GM12878 (cell line): ENCODE data around the gene MX1. TPM values are rescaled to one million over a fixed set of nuclear protein-coding genes. Genes with fewer than 3 reads are reported as not detected.

ENCODE experiments used
- ATAC-seq: fragments of 200-7000 bp; cut with Tn5 transposase; 3 replicates; pipeline ENCODE4 v1.9.1; 2020; ENCODE audit warnings: mild to moderate bottlenecking, moderate library complexity
- BruUV-seq: library from RNA; stranded (reverse); fragments of 400-500 nt; replicated peaks from 2 replicates; lab custom pipeline; 2021; lab: Mats Ljungman, UMichigan
- CTCF ChIA-PET: fragments of 300-600 bp; sonication (Branson Sonifier 250); formaldehyde crosslinking; extraction: SDS; loops from one replicate; lab custom pipeline; 2021; ENCODE audit warnings: inconsistent platforms; lab: Yijun Ruan, JAX
- POLR2A ChIA-PET: fragments of 350-600 bp; formaldehyde crosslinking; extraction: SDS; loops from one replicate; lab custom pipeline; 2021; ENCODE audit warnings: inconsistent platforms; lab: Charles Lee
- RAD21 ChIA-PET: fragments of 300-600 bp; sonication (Branson Sonifier 250); formaldehyde crosslinking; loops from one replicate; lab custom pipeline; 2023; ENCODE audit warnings: antibody characterized with exemption; ENCODE audit not compliant: unreplicated experiment; lab: Charles Lee
- SMC1A ChIA-PET: fragments of 300-600 bp; sonication (Branson Sonifier 250); formaldehyde crosslinking; loops from one replicate; lab custom pipeline; 2023; ENCODE audit not compliant: unreplicated experiment, uncharacterized antibody; lab: Charles Lee
- DNase-seq: peaks from one replicate; pipeline ENCODE4 v3.0.0-alpha.2; 2011; ENCODE audit warnings: low read depth, low spot score
- FAIRE-seq: peaks from 3 replicates; lab custom pipeline; 2011; peaks lifted over from hg19 to GRCh38; lab: Jason Lieb, UNC
- H2AFZ ChIP-seq: 2 replicates; pipeline ENCODE4 v1.6.0; 2011; ENCODE audit warnings: low read depth, low read length, control low read depth; ENCODE audit not compliant: control insufficient read depth
- H3K27ac ChIP-seq: 2 replicates; pipeline ENCODE4 v1.5.1; 2011; ENCODE audit warnings: control low read depth; ENCODE audit not compliant: control insufficient read depth, insufficient read depth
- H3K27me3 ChIP-seq, 2 experiments: replicated peaks in 1 of 2; 2 replicates each; pipeline versions ENCODE4 v1.6.0 to v1.6.1; 2011; ENCODE audit warnings: low read length in 1 of 2; ENCODE audit not compliant: control insufficient read depth in 2 of 2, insufficient read depth in 2 of 2
- H3K36me3 ChIP-seq, 2 experiments: 2 replicates each; pipeline ENCODE4 v1.5.1; 2011; ENCODE audit warnings: low read length in 1 of 2; ENCODE audit not compliant: control insufficient read depth in 2 of 2, insufficient read depth in 2 of 2
- H3K4me1 ChIP-seq: 2 replicates; pipeline ENCODE4 v1.6.1; 2011; ENCODE audit warnings: mild to moderate bottlenecking, low read length, moderate library complexity, mixed read lengths; ENCODE audit not compliant: control insufficient read depth, insufficient read depth
- H3K4me2 ChIP-seq: 2 replicates; pipeline ENCODE4 v1.6.0; 2011; ENCODE audit warnings: control low read depth; ENCODE audit not compliant: control insufficient read depth, insufficient read depth
- H3K4me3 ChIP-seq: fragments of 200-600 bp; sonication (generic); 2 replicates; pipeline ENCODE4 v1.5.1; 2016
- H3K79me2 ChIP-seq: 2 replicates; pipeline ENCODE4 v1.6.0; 2011; ENCODE audit warnings: low read length; ENCODE audit not compliant: control insufficient read depth, insufficient read depth
- H3K9ac ChIP-seq: 2 replicates; pipeline ENCODE4 v1.8.0; 2011; ENCODE audit warnings: low read length, control low read depth, mixed read lengths; ENCODE audit not compliant: control insufficient read depth, insufficient read depth
- H3K9me3 ChIP-seq: replicated peaks from 3 replicates; pipeline ENCODE4 v1.5.1; 2011; ENCODE audit warnings: mild to moderate bottlenecking, low read length; ENCODE audit not compliant: control insufficient read depth, insufficient read depth
- H4K20me1 ChIP-seq: 2 replicates; pipeline ENCODE4 v1.6.0; 2011; ENCODE audit not compliant: control insufficient read depth, insufficient read depth
- ASH2L ChIP-seq: fragments of 300-600, 200-600 bp; sonication (generic); IDR thresholded peaks from 2 replicates; pipeline ENCODE4 v1.6.1; 2017; ENCODE audit warnings: low read depth, mild to moderate bottlenecking, borderline replicate concordance
- BCL11A ChIP-seq: IDR thresholded peaks from 2 replicates; pipeline ENCODE4 v1.6.1; 2011; ENCODE audit warnings: low read depth, low read length
- CEBPB ChIP-seq, 2 experiments: fragments of 150-350 bp in 1 of 2; IDR thresholded peaks; 2 replicates each; pipeline ENCODE4 v1.6.1; 2012 to 2014; ENCODE audit warnings: low read depth in 2 of 2, low read length in 2 of 2, borderline replicate concordance in 1 of 2, inconsistent platforms in 1 of 2
- KDM1A ChIP-seq: fragments of 200-600 bp; sonication (generic); IDR thresholded peaks from 2 replicates; pipeline ENCODE4 v1.6.1; 2016; ENCODE audit warnings: borderline replicate concordance
- MYB ChIP-seq: fragments of 150-350 bp; IDR thresholded peaks from 2 replicates; pipeline ENCODE4 v1.6.1; 2014; ENCODE audit warnings: mild to moderate bottlenecking, low read depth, low read length, borderline replicate concordance
- POLR2AphosphoS5 ChIP-seq: IDR thresholded peaks from 2 replicates; pipeline ENCODE4 v1.6.1; 2011; ENCODE audit warnings: mild to moderate bottlenecking, low read length, inconsistent platforms
- SIX5 ChIP-seq: IDR thresholded peaks from 2 replicates; pipeline ENCODE4 v1.6.1; 2011; ENCODE audit warnings: mild to moderate bottlenecking, low read depth, low read length, moderate library complexity; ENCODE audit not compliant: severe bottlenecking
- SUPT20H ChIP-seq: IDR thresholded peaks from 2 replicates; pipeline ENCODE4 v1.6.1; 2011; ENCODE audit warnings: low read depth, mild to moderate bottlenecking, low read length, moderate library complexity, borderline replicate concordance; ENCODE audit not compliant: control insufficient read depth
- TCF3 ChIP-seq: IDR thresholded peaks from 2 replicates; pipeline ENCODE4 v1.6.1; 2012; ENCODE audit warnings: low read depth, mild to moderate bottlenecking, low read length, borderline replicate concordance; ENCODE audit not compliant: insufficient read depth
- ZNF207 ChIP-seq: fragments of 450-650 bp; IDR thresholded peaks from 2 replicates; pipeline ENCODE4 v1.6.1; 2014; ENCODE audit warnings: antibody characterized with exemption, mild to moderate bottlenecking, borderline replicate concordance
- ZNF622 ChIP-seq: fragments of 450-650 bp; IDR thresholded peaks from 2 replicates; pipeline ENCODE4 v1.6.1; 2017; ENCODE audit warnings: mild to moderate bottlenecking, inconsistent platforms
- WGBS: methylation state at CpG from one replicate; pipeline ENCODE4 v1.1.6; 2016; ENCODE audit warnings: low lambda C conversion rate; ENCODE audit not compliant: insufficient replicate concordance, insufficient coverage; ENCODE audit errors: missing lambda C conversion rate; 5-methylcytosine and 5-hydroxymethylcytosine counted together
- in situ Hi-C: fragments of 300-500 bp; cut with MboI; formaldehyde crosslinking; loops from 9 replicates; pipeline ENCODE4 v1.14.3; 2018; ENCODE audit warnings: mixed read lengths
- intact Hi-C: fragments of 100-400 bp; cut with micrococcal nuclease; formaldehyde crosslinking; loops from one replicate; pipeline ENCODE4 v1.14.2; 2022; ENCODE audit not compliant: unreplicated experiment
- polyA plus RNA-seq, 11 experiments: library from polyadenylated mRNA; depleted of rRNA in 4 of 11; unstranded in 6 of 11; stranded (reverse) in 5 of 11; fragments of >200 nt; fragmentation: Nextera tagmentation in 4 of 11; fragmentation: Illumina TruSeq in 1 of 11; extraction: Ambion mirVana in 4 of 11; extraction: Trizol in 1 of 11; gene quantifications; 1 replicate in 1 of 11; 2 replicates in 10 of 11; pipeline versions ENCODE4 v1.2.1 to v1.2.3, GENCODE V29; 2011 to 2016; ENCODE audit warnings: inconsistent platforms in 2 of 11, missing spikeins in 2 of 11, low read depth in 1 of 11
- total RNA-seq, 4 experiments: library from RNA; depleted of rRNA in 3 of 4; stranded (reverse); fragments of >200 nt in 3 of 4; fragmentation: Illumina TruSeq in 1 of 4; extraction: Trizol in 1 of 4; gene quantifications; 2 replicates each; pipeline versions ENCODE4 v1.2.1 to v1.2.3, GENCODE V29; 2013 to 2021
- TF ChIP-seq, protein P1 (sequence below): IDR thresholded peaks from 2 replicates; pipeline ENCODE4 v1.6.1; 2012; ENCODE audit warnings: low read depth, low read length, improper control_type of control experiment
- TF ChIP-seq, protein P2 (sequence below): fragments of 150-350 bp; IDR thresholded peaks from 2 replicates; pipeline ENCODE4 v1.6.1; 2016; ENCODE audit warnings: low read depth, low read length
- TF ChIP-seq, protein P3 (sequence below): IDR thresholded peaks from 2 replicates; pipeline ENCODE4 v1.6.1; 2012; ENCODE audit warnings: low read length, inconsistent platforms

MX1 gene
- total and polyA plus RNA-seq, 10 of the 15 experiments (the other 5 are each of a cell fraction or from before 2014, with no cell fraction given): 75.9 to 385 (median 302) TPM

DNA sequence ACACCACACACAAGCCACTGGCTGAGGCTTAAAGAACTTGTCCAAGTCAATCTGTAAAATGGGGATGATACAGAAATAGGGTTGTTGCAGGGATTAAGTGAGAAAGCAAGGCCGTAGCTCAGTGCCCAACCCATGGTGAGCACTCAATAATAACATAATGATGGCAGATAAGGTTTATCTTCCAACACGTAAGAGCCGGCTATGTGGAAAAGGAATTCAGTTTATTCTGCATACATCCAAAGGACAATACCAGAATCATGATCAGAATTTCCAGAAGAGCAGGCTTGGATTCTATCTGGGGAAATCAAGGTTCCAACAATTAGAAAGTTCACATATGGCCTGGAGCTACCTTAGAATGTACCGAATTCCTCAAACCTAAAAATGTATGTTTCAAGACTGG lies 77.3 kb downstream of the MX1 start:
- WGBS: 46% methylated on average over 4 of the region's 4 CpGs
- SMC1A ChIA-PET: no interaction called here
- POLR2A ChIA-PET: no interaction called here
- intact Hi-C loops: no loop called here
- no peaks in the 10 kb centered on the region for H3K79me2 ChIP-seq
- in situ Hi-C loops: no loop called here
- H3K4me3 ChIP-seq: no peak overlapping the region
- RAD21 ChIA-PET: no interaction called here
- H3K9ac ChIP-seq: no peak overlapping the region
- DNase-seq (no peak), FAIRE-seq (no peak), ATAC-seq (no peak)
- H3K27me3 ChIP-seq: peaks cover 8 to 14% of the 10 kb centered on the region in 2 experiments
- CTCF ChIA-PET: no interaction called here
- H2AFZ ChIP-seq: no peak overlapping the region
- TF ChIP-seq SUPT20H (no peak), MYB (no peak), ZNF622 (no peak), ZNF207 (no peak), KDM1A (no peak), ASH2L (no peak), BCL11A (no peak), TCF3 (no peak), CEBPB (IDR thresholded peaks at IDR 0.05; ENCODE audit: borderline replicate concordance in 1 of 2, low read depth in 2 of 2, low read length in 2 of 2) (no peak), SIX5 (no peak), POLR2AphosphoS5 (no peak)
- TF ChIP-seq, protein P1, sequence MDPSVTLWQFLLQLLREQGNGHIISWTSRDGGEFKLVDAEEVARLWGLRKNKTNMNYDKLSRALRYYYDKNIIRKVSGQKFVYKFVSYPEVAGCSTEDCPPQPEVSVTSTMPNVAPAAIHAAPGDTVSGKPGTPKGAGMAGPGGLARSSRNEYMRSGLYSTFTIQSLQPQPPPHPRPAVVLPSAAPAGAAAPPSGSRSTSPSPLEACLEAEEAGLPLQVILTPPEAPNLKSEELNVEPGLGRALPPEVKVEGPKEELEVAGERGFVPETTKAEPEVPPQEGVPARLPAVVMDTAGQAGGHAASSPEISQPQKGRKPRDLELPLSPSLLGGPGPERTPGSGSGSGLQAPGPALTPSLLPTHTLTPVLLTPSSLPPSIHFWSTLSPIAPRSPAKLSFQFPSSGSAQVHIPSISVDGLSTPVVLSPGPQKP: no peak
- TF ChIP-seq, protein P2, sequence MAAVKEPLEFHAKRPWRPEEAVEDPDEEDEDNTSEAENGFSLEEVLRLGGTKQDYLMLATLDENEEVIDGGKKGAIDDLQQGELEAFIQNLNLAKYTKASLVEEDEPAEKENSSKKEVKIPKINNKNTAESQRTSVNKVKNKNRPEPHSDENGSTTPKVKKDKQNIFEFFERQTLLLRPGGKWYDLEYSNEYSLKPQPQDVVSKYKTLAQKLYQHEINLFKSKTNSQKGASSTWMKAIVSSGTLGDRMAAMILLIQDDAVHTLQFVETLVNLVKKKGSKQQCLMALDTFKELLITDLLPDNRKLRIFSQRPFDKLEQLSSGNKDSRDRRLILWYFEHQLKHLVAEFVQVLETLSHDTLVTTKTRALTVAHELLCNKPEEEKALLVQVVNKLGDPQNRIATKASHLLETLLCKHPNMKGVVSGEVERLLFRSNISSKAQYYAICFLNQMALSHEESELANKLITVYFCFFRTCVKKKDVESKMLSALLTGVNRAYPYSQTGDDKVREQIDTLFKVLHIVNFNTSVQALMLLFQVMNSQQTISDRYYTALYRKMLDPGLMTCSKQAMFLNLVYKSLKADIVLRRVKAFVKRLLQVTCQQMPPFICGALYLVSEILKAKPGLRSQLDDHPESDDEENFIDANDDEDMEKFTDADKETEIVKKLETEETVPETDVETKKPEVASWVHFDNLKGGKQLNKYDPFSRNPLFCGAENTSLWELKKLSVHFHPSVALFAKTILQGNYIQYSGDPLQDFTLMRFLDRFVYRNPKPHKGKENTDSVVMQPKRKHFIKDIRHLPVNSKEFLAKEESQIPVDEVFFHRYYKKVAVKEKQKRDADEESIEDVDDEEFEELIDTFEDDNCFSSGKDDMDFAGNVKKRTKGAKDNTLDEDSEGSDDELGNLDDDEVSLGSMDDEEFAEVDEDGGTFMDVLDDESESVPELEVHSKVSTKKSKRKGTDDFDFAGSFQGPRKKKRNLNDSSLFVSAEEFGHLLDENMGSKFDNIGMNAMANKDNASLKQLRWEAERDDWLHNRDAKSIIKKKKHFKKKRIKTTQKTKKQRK: no peak
- TF ChIP-seq, protein P3, sequence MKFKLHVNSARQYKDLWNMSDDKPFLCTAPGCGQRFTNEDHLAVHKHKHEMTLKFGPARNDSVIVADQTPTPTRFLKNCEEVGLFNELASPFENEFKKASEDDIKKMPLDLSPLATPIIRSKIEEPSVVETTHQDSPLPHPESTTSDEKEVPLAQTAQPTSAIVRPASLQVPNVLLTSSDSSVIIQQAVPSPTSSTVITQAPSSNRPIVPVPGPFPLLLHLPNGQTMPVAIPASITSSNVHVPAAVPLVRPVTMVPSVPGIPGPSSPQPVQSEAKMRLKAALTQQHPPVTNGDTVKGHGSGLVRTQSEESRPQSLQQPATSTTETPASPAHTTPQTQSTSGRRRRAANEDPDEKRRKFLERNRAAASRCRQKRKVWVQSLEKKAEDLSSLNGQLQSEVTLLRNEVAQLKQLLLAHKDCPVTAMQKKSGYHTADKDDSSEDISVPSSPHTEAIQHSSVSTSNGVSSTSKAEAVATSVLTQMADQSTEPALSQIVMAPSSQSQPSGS: no peak
- no peaks in the 10 kb centered on the region for H3K36me3 ChIP-seq
- H3K9me3 ChIP-seq: no peaks in the 10 kb centered on the region
- H3K4me2 ChIP-seq: no peak overlapping the region
- H3K27ac ChIP-seq: no peak overlapping the region
- H4K20me1 ChIP-seq: no peaks in the 10 kb centered on the region
- no TSS peak for BruUV-seq
- H3K4me1 ChIP-seq: no peaks in the 10 kb centered on the region
